ENCODE measurements around the gene KRTAP4-12.

GRCh38 chr17:41118721-41119120, 5.3 kb downstream of the KRTAP4-12 start:
- TF ChIP-seq CTCF (IDR thresholded peaks at IDR 0.05) (no peak), POLR2A (IDR thresholded peaks at IDR 0.05) (no peak)
